DND-41 (cell line): Measurements from ENCODE around the gene BCL2L14.

ENCODE experiments used
- ATAC-seq: fragments of 200-7000 bp; cut with Tn5 transposase; 3 replicates; pipeline ENCODE4 v1.9.1; 2021; ENCODE audit warnings: low read depth; ENCODE audit not compliant: insufficient read depth
- DNase-seq: peaks from one replicate; pipeline ENCODE4 v3.0.0-alpha.2; 2020
- H2AFZ ChIP-seq: 2 replicates; pipeline ENCODE4 v1.6.0; 2012; ENCODE audit warnings: low read depth, low read length
- H3K27ac ChIP-seq: 2 replicates; pipeline ENCODE4 v1.5.1; 2012; ENCODE audit warnings: low read length, inconsistent platforms
- H3K27me3 ChIP-seq: fragments of 200-600 bp; sonication (generic); 2 replicates; pipeline ENCODE4 v1.6.0; 2012; ENCODE audit warnings: low read length, mild to moderate bottlenecking, inconsistent platforms; ENCODE audit not compliant: insufficient read depth, poor library complexity
- H3K36me3 ChIP-seq: 2 replicates; pipeline ENCODE4 v1.5.1; 2012; ENCODE audit warnings: low read length, inconsistent platforms; ENCODE audit not compliant: insufficient read depth
- H3K4me1 ChIP-seq: 2 replicates; pipeline ENCODE4 v1.5.1; 2012; ENCODE audit warnings: mild to moderate bottlenecking, low read length; ENCODE audit not compliant: insufficient read depth
- H3K4me2 ChIP-seq: 2 replicates; pipeline ENCODE4 v1.6.0; 2012; ENCODE audit warnings: mild to moderate bottlenecking, moderate library complexity, low read length, inconsistent platforms; ENCODE audit not compliant: insufficient read depth
- H3K4me3 ChIP-seq, 2 experiments: fragments of 200-600 bp in 1 of 2; shearing (Covaris generic) in 1 of 2; 2 replicates each; pipeline ENCODE4 v1.5.1; 2012 to 2016; ENCODE audit warnings: inconsistent platforms in 2 of 2, low read length in 2 of 2, mild to moderate bottlenecking in 2 of 2, low read depth in 1 of 2, moderate library complexity in 1 of 2
- H3K79me2 ChIP-seq: 2 replicates; pipeline ENCODE4 v1.6.0; 2012; ENCODE audit warnings: low read length, inconsistent platforms; ENCODE audit not compliant: insufficient read depth
- H3K9ac ChIP-seq: 2 replicates; pipeline ENCODE4 v1.6.0; 2012; ENCODE audit warnings: low read depth, mild to moderate bottlenecking, inconsistent platforms, low read length, moderate library complexity
- H3K9me3 ChIP-seq: 2 replicates; pipeline ENCODE4 v1.5.1; 2012; ENCODE audit warnings: low read length, moderate library complexity, mild to moderate bottlenecking, inconsistent platforms; ENCODE audit not compliant: insufficient read depth, severe bottlenecking
- H4K20me1 ChIP-seq: 2 replicates; pipeline ENCODE4 v1.6.0; 2012; ENCODE audit warnings: low read length; ENCODE audit not compliant: insufficient read depth
- EZH2 ChIP-seq: IDR thresholded peaks from 3 replicates; pipeline ENCODE4 v1.6.1; 2012; ENCODE audit warnings: borderline replicate concordance, low read depth, mild to moderate bottlenecking, moderate library complexity, low read length, inconsistent platforms; ENCODE audit not compliant: severe bottlenecking
- TF ChIP-seq, protein P1 (sequence below): IDR thresholded peaks from 2 replicates; pipeline ENCODE4 v1.5.1; 2012; ENCODE audit warnings: borderline replicate concordance, low read length, moderate library complexity, mild to moderate bottlenecking; ENCODE audit not compliant: poor library complexity, severe bottlenecking; ENCODE audit errors: extremely low read depth

Gene BCL2L14

DNA sequence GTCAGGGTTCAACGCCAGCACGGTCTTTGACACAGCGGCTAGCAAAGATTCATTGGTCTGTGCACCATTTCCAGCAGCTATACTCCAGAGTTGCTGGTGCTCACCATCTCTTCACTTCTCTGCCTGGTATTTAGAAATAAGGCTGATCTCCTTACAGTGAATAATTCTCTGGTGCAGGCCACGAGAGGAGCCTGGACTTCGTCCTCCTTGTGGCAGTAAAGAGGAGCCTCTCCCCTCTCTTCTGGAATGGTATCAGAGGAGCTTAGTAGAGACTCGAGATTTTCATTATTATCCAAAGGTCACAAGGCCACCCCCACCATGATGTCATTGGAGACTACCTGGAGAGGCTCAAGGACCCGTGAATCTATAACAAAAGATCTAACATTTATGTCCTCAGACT is 30.8 kb upstream of the BCL2L14 start:
- DNase-seq = no peak
- TF ChIP-seq, protein P1, sequence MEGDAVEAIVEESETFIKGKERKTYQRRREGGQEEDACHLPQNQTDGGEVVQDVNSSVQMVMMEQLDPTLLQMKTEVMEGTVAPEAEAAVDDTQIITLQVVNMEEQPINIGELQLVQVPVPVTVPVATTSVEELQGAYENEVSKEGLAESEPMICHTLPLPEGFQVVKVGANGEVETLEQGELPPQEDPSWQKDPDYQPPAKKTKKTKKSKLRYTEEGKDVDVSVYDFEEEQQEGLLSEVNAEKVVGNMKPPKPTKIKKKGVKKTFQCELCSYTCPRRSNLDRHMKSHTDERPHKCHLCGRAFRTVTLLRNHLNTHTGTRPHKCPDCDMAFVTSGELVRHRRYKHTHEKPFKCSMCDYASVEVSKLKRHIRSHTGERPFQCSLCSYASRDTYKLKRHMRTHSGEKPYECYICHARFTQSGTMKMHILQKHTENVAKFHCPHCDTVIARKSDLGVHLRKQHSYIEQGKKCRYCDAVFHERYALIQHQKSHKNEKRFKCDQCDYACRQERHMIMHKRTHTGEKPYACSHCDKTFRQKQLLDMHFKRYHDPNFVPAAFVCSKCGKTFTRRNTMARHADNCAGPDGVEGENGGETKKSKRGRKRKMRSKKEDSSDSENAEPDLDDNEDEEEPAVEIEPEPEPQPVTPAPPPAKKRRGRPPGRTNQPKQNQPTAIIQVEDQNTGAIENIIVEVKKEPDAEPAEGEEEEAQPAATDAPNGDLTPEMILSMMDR = no peak
- TF ChIP-seq EZH2 = no peak
- Histone ChIP-seq H3K27me3 (no peaks in the 10 kb centered on the region), H3K9ac (no peak overlapping the region), H3K9me3 (no peaks in the 10 kb centered on the region), H4K20me1 (no peaks in the 10 kb centered on the region), H3K4me1 (no peaks in the 10 kb centered on the region), H3K79me2 (no peaks in the 10 kb centered on the region), H3K27ac (no peak overlapping the region), H3K4me3 (no peak overlapping the region), H3K4me2 (no peak overlapping the region), H2AFZ (no peak overlapping the region), H3K36me3 (no peaks in the 10 kb centered on the region)
- ATAC-seq = no peak

DNA sequence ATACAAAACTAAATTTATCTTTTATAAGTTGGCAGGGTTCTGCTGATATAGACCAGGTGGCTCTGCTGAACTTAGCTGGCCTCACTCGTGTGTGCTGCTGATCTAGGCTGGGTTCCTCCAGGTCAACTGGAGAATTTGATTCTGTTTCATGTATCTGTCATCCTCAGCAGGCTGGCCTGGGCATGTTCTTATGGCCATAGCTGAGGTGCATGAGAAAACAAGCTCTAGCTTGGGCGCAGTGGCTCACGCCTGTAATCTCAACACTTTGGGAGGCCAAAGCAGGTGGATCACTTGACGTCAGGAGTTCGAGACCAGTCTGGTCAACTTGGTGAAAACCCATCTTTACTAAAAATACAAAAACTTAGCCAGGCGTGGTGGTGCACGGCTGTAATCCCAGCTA is 24.3 kb upstream of the BCL2L14 start:
- no peak overlapping the region for H3K27ac ChIP-seq
- DNase-seq = no peak
- TF ChIP-seq, protein P1 = no peak
- no peak for TF ChIP-seq EZH2
- no peaks in the 10 kb centered on the region for H4K20me1 ChIP-seq
- no peaks in the 10 kb centered on the region for H3K36me3 ChIP-seq
- H3K9me3 ChIP-seq = no peaks in the 10 kb centered on the region
- ATAC-seq = no peak
- no peak overlapping the region for H3K4me3 ChIP-seq
- no peak overlapping the region for H2AFZ ChIP-seq
- no peaks in the 10 kb centered on the region for H3K27me3 ChIP-seq
- no peaks in the 10 kb centered on the region for H3K4me1 ChIP-seq
- no peaks in the 10 kb centered on the region for H3K79me2 ChIP-seq
- no peak overlapping the region for H3K9ac ChIP-seq
- H3K4me2 ChIP-seq = no peak overlapping the region

DNA sequence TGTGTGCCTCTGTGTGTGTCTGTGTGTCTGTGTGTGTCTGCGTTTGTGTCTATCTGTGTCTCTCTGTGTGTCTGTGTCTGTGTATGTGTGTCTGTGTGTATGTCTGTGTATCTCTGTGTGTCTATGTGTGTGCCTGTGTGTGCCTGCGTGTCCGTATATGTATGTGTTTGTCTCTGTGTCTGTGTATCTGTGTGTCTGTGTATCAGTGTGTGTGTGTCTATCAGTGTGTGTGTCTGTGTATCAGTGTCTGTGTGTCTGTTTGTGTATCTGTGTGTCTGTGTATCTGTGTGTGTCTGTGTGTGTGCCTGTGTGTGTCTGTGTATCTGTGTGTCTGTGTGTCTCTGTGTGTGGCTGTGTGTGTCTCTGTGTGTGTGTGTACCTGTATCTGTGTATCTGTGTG is 23.1 kb upstream of the BCL2L14 start:
- no peak overlapping the region for H3K27ac ChIP-seq
- H3K36me3 ChIP-seq = no peaks in the 10 kb centered on the region
- no peak overlapping the region for H3K4me2 ChIP-seq
- H4K20me1 ChIP-seq = no peaks in the 10 kb centered on the region
- no peaks in the 10 kb centered on the region for H3K4me1 ChIP-seq
- DNase-seq (no peak), ATAC-seq (no peak)
- H2AFZ ChIP-seq = no peak overlapping the region
- H3K9me3 ChIP-seq = no peaks in the 10 kb centered on the region
- no peak overlapping the region for H3K9ac ChIP-seq
- TF ChIP-seq, protein P1 = no peak
- H3K27me3 ChIP-seq = no peaks in the 10 kb centered on the region
- no peak overlapping the region for H3K4me3 ChIP-seq
- H3K79me2 ChIP-seq = no peaks in the 10 kb centered on the region

DNA sequence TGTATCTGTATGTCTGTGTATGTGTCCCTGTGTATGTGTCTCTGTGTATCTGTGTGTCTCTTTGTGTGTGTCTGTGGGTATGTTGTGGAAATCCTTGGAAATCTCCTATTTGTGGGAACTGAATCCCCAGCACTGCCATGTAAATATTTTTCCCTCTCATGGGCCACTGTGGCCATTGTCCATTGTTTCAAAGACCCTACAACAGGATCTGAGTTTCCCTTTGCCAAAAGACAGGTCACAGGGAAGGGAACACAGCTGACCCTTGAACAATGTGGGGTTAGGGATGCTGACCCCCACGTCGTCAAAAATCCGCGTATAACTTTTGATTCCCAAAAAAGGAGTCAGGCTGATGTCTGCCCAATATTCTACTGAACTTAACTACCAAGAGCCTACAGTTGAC is 22.5 kb upstream of the BCL2L14 start:
- TF ChIP-seq, protein P1 = no peak
- no peak for TF ChIP-seq EZH2
- H3K27me3 ChIP-seq = no peaks in the 10 kb centered on the region
- ATAC-seq (no peak), DNase-seq (no peak)
- no peaks in the 10 kb centered on the region for H4K20me1 ChIP-seq
- no peaks in the 10 kb centered on the region for H3K9me3 ChIP-seq
- H2AFZ ChIP-seq = no peak overlapping the region
- no peak overlapping the region for H3K9ac ChIP-seq
- H3K79me2 ChIP-seq = no peaks in the 10 kb centered on the region
- no peaks in the 10 kb centered on the region for H3K4me1 ChIP-seq
- no peak overlapping the region for H3K4me3 ChIP-seq
- H3K4me2 ChIP-seq = no peak overlapping the region
- H3K36me3 ChIP-seq = no peaks in the 10 kb centered on the region
- no peak overlapping the region for H3K27ac ChIP-seq
